Measurements from ENCODE around the gene TMX1. TPM values are rescaled to one million over a fixed set of nuclear protein-coding genes. Genes with fewer than 3 reads are reported as not detected.
"Not testable (repeated sequence)": the region's sequence is repeated elsewhere in the genome, so short reads cannot be mapped to it uniquely, and the experiment has no call there.

The TMX1 gene
- 31.1 TPM for total RNA-seq
- long read RNA-seq, transcript TMX1-201 (8 exons, 3,995 nt) = major isoform, 91 of 102 reads
- long read RNA-seq, partial matches to known transcripts = 0 of 102 reads
- long read RNA-seq, other reads (novel, unspliced or antisense) = 11 of 102 reads

- DNase-seq (ENCODE audit: low spot score) = peak; percentile 97
Measured at GRCh38 chr14:51239813-51240803, at the start of gene TMX1. Gene TMX1, plus strand, starts transcription at chr14:51240247. Its CDS starts 46 bp downstream, at chr14:51240293.

GRCh38 chr14:51201890-51202289, 38.2 kb upstream of the TMX1 start:
- DNase-seq (ENCODE audit: low spot score) = no peak

GRCh38 chr14:51202914-51203665, 37.0 kb upstream of the TMX1 start:
- no peak for DNase-seq (ENCODE audit: low spot score)

- DNase-seq (ENCODE audit: low spot score) = no peak
Measured at GRCh38 chr14:51203881-51204280, 36.2 kb upstream of the TMX1 start.

GRCh38 chr14:51205486-51205885, 34.6 kb upstream of the TMX1 start:
- no peak for DNase-seq (ENCODE audit: low spot score)

- no peak for DNase-seq (ENCODE audit: low spot score)
Measured at GRCh38 chr14:51206462-51206861, 33.6 kb upstream of the TMX1 start.

- no peak for DNase-seq (ENCODE audit: low spot score)
Measured at GRCh38 chr14:51207621-51208020, 32.4 kb upstream of the TMX1 start.

GRCh38 chr14:51208982-51209381, 31.1 kb upstream of the TMX1 start:
- no peak for DNase-seq (ENCODE audit: low spot score)

GRCh38 chr14:51209457-51209856, 30.6 kb upstream of the TMX1 start:
- no peak for DNase-seq (ENCODE audit: low spot score)

- no peak for DNase-seq (ENCODE audit: low spot score)
Measured at GRCh38 chr14:51210594-51210993, 29.5 kb upstream of the TMX1 start.

GRCh38 chr14:51211149-51211548, 28.9 kb upstream of the TMX1 start:
- DNase-seq (ENCODE audit: low spot score) = no peak

- no peak for DNase-seq (ENCODE audit: low spot score)
Measured at GRCh38 chr14:51216602-51217001, 23.4 kb upstream of the TMX1 start.

- DNase-seq (ENCODE audit: low spot score) = no peak
Measured at GRCh38 chr14:51219473-51220448, 20.3 kb upstream of the TMX1 start.

GRCh38 chr14:51223463-51223862, 16.6 kb upstream of the TMX1 start:
- DNase-seq (ENCODE audit: low spot score) = not testable (repeated sequence)

- no peak for DNase-seq (ENCODE audit: low spot score)
Measured at GRCh38 chr14:51224551-51224950, 15.5 kb upstream of the TMX1 start.

- no peak for DNase-seq (ENCODE audit: low spot score)
Measured at GRCh38 chr14:51225751-51226150, 14.3 kb upstream of the TMX1 start.

GRCh38 chr14:51228391-51228790, 11.7 kb upstream of the TMX1 start:
- DNase-seq (ENCODE audit: low spot score) = no peak

- no peak for DNase-seq (ENCODE audit: low spot score)
Measured at GRCh38 chr14:51228890-51229289, 11.2 kb upstream of the TMX1 start.

GRCh38 chr14:51236314-51236713, 3.7 kb upstream of the TMX1 start:
- DNase-seq (ENCODE audit: low spot score) = no peak

- DNase-seq (ENCODE audit: low spot score) = no peak
Measured at GRCh38 chr14:51240804-51241380, 845 bp downstream of the TMX1 start.
